GM19455 (cell line): ENCODE results near the gene SRSF1.
"Not testable (repeated sequence)": the region's sequence is repeated elsewhere in the genome, so short reads cannot be mapped to it uniquely, and the experiment has no call there.

Experiments
- ATAC-seq: cut with Tn5 transposase; IDR thresholded peaks from one replicate; pipeline ENCODE4 v1.9.1; 2021; ENCODE audit not compliant: unreplicated experiment

SRSF1 gene

DNA sequence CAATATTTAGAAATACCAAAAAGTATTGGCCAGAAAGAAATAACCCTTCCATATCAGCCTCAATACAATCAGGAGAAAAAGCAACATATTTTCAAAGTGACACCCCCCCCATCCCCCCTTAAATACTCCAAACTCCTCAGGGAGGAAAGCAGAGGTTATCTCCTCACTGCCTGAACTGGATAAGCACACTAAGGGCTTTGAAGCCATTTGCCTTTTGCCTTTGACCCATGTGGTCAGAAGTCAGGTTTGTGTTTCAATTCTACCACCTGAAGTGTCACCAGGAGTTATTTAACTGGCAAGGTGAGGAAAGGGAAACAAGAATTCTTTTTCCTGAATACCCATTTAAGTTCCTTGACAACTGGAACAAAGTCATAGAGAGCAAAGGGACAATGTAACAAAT lies 15.5 kb downstream of the SRSF1 start:
- no peak for ATAC-seq

DNA sequence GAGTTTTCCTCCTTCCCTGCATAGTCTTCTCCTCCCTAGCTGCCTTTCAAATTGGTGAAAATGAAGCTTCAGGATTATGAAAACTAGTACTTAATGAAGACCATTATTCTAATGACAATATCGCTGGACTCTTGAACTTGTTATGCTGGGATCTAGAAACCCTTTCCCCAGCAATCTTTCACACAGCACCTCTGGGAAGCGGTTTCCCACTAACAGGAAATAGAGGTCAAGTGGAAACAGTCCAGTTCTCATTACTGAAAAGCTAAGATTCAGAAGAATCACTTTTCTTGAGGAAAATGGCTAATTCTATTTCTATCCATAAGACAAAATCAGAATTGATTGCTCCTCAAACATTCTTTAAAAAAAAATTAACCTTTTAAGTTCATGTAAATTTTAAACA lies 17.0 kb downstream of the SRSF1 start:
- ATAC-seq = no peak

DNA sequence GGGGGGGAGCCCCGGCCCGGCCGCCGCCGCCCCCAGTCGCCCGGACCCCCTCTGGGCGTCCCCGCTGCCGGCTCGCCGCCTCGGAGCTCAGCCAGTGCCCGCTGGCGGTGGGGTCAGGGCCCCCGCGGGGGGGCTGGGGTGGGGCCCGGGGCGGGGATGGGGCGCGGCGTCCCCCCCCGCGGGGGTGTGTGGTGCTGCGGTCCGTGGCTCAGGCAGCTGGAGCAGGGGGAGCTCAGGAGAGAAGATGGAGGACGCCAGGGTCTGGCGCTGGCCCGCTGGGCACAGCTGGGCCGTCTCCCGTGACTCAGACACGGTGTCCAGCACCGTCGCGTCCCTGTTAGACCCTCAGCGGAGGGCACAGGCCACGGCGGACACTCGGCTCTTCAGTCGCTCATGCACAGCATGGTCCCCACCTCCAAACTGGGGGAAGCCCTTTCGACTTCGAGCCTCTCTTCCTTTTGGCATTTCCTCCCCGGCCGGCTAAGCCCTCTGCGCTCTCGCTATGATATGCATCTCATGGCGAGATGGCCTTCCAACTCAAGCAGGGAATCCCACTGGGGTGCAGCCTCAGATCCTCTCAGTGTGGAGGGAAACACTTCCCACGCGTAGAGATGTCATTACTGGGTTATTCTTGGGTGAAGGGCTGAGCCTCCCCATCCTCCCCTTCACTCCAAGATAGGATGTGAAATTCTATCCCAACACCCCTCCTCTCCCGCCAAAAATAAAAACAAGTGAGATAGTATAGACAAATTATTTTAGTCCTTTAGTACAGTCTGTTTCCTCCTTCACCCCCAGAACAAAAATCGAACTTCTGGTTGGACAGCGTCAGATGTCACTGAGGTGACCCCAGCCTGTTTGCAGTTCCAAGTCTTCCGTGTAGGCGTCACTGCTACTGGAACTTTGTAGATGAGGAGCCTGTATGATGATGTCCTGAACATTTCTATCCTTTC lies 18.5 kb downstream of the SRSF1 start:
- peak; percentile 77 for ATAC-seq

DNA sequence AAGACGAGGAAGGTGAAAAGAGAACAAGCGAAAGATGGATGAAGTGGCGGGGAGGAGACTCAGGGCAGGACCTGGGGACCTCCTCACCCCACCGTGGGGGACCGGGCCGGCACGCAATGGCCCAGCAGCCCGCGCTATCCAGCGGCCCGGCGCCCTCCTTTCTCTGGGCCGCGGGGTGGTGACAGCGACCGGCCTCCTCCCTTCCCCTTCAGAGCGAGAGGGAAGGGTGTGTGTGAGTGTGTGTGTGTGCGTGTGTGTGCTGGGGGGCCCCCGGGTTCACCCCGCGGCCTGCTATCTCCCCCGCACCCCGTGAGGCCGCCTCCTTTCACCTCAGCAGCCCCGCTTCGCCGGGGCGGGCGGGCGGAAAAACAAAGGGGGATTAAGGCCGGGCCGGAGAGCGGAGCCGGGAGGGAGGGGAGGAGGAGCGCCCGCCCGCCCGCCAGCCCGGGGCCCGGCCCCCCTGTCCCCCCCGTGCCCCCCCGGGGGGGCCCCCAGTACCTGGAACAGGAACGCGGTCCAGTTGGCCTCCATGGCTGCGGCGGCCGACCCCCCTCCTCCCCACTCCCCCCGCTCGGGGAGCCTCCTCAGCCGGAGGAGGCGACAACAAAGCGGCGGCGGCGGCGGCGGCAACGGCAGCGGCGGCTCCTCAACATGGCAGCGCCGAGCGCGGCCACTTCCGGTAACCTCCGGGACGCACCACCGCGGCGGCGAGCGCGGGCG lies 19.3 kb downstream of the SRSF1 start, which contains the start of gene VEZF1:
TSS of gene VEZF1 (minus strand) at position 674 of the 720 bp plus-strand sequence. CDS start at position 531, 143 bp downstream.
- ATAC-seq = peak; percentile 77

DNA sequence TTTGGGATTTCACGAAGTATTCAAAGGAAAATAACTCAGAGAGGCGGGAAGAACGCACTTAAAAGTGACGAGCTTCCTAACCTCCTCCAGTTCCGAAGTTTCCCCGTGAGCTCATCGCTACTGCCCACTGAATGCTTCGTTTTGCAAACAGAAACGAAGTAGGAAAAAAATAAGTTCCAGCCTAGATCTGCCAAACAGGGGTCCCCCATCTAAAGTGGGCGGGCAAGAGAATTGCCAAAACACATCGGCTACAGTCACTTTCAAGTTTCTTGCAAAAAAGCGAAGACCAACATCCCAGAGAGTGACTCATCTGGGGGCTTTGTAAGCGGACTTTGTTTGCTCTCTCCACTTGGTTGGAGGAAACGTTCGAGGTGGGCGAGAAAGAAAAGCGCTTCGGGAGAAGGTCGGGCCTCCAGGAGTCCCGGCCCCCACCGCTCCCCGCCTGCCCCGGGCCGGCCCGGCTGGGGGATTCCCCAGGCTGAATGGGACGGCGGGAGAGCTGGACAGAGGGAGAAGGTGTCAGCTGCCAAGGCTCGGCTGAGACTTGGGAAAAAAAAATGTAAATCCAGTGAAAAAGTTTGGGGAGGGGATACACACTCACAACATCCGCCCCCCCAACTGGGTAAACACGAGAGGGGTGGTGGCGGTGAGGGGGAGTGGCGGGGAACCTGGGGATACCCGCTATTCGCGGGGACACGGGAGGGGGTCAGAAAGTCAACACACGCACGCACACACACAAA lies 20.0 kb downstream of the SRSF1 start:
- ATAC-seq = peak; percentile 11

DNA sequence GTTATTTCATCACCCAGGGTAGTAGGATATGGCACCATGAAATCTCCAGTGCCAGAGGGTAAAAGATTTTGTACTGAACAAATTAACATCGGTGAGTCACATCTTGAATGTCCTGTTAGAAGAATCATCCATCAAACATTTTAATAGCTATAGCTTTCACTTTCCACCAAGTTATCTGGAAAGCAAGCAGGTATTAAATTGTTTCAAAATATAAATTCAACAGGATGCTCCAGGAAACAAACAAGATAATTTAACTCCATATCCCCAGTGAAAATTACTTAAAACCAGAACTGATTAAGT lies 21.4 kb downstream of the SRSF1 start:
- ATAC-seq = no peak

DNA sequence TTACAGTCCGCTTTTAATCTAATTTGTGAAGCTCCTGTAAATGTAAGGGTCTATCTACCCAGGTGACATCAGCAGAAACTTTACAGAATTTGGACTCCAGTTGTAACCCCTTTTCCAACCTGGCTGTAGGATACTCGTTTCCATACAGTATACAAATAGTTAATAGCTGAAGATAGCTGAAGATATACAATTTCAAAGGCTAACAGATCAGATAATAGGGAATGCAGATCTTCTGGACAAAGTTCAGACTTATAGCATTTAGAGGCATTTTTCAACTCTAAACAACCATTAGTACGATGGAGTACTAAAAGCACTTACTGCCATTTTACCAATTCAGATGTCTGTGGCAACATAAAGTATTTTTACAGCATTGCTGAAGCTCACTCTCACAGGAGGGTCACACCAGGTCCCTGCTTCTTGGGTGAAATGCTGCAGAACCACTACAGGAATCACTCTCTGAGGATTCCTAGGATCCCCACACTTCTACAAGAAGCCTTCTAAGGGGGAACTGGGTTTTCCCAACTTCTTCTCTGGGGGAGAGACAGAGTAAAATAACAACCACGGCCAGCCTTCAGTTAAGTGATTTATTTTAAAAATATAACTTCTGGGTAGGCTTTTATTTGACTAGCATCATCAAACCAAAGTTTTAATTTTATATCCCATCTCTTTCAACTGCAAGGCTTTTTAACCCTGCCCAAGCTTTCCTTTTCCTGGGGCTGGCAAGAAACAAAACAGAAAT lies 21.9 kb downstream of the SRSF1 start:
- ATAC-seq = no peak

DNA sequence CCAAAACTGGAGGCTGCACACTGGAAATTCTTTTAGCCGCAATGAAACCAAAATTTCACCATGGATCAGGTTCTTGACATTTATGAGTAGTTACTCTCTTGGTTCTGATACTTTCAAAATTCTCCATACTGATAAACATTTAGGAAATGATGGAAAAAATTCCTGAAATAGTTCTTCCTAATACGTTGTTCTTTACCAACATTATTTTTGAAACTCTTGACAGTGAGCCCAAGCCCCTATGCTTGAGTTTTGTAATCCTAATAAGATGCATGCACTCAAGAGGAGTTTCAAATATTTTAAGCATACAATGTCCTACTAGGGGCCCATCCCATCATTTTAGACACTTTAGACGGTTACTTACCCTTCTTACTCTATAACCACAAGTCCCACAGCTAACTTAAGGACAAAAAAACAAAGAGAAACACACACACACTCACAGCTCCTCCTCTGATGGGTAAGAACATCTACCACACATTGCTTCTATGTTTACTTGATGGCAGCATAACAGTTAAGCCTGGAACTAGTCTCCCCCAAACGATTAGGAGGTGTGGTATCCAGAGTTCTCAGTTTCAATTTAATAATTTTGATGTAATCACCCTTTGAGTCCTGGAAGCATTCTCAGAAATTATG lies 22.7 kb downstream of the SRSF1 start:
- ATAC-seq = no peak

DNA sequence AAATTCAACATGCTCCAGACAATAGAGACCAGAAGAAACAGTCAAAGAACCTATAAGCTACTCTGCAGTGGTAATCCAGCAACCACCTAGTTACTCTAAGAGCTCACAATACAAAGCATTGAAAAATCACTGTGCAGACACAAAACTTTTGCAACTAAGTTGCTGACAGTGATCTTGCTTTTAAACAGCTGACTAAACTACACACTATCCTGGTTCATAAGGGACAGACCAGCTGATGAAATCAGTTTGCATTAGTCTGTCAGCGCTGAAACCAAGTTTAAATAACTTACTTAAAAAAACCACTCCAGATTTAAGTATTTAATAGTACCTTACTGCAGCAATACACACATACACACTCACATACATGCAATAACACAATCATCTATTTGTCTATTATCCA lies 23.6 kb downstream of the SRSF1 start:
- ATAC-seq = no peak

DNA sequence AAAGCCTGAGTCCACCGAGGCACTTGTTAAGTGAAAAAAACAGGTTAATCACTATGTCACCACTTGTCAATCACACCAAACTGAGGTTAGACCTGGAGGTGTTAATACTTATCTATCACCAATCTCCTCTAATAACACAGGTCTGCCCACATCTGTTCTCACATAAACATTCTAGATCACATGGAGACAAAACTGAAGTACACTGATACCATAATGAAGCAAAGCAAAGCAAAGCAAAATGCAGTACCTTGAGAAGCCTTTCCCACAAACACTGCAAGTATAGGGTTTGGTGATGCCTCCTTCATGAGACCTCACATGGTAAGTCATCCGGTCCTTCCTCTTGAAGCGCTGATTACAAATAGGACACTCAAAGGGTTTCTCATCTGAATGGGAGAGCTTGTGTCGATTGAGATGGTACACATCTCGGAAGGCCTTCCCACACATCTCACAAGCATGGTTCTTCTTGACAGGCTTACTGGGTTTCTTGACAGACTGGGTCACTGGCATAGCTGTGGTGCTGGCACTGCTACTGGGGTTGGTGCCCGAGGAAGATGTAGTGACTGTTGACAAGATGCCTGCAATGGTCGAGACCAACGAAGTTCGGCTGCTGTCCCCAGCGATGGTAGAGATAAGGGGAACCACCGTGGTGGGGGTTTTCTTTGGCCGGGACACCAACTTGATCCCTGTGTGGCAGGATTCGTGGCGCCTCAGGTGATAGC lies 24.4 kb downstream of the SRSF1 start:
- ATAC-seq = no peak

DNA sequence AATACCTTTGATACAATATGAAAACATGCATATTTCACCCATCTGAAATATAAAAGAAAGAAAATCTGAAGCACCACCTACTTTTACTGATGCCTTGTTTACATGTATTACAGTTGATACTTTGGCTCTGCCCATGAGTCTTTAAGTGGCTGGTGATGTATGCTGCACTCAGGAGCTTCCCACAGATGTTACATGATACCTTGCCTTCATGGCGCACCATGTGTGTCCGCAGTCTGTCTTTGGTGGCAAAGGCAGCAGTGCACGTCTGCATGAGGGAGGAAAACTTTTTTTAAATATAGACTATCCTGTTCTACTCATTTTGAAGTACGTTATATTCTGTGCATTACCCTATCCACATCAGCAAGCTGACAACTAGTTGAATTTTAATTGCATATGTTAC lies 26.5 kb downstream of the SRSF1 start:
- ATAC-seq = no peak

DNA sequence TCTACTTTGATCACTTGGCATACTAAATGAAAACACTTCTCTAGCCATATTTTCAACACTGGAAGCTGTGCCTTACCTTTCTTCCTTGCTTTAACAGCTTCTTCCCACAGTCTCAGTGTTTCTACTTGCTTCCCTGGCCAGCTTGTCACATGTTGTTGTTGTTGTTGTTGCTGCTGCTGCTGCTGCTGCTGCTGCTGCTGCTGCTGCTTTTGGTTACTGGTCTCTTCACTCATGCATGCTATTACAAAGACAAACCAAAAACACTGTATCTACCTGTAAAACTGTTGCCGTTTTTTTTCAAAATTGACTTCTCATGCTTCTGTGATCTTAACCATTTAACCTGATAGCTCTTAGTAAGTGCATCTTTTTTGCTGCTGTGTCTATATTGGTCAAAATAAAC lies 28.0 kb downstream of the SRSF1 start:
- no peak for ATAC-seq

DNA sequence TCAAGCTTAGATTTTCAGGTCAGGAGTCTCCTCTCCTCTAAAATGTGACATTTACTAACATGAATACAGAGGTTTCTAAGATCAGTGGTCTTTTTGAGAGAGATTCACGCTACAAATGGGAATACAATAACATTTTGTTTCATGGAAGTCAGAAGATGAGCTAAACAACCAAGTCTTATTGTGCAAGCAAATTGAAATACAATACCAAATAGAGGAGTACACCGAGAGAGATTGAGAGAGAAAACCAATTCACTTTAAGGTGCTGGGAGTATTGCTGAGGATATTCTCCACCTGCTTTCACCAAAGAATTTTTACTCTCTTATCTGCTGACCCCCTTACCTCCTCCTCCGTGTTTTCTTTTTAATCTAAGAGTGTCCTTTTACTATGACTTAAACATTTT lies 30.5 kb downstream of the SRSF1 start:
- ATAC-seq = no peak

DNA sequence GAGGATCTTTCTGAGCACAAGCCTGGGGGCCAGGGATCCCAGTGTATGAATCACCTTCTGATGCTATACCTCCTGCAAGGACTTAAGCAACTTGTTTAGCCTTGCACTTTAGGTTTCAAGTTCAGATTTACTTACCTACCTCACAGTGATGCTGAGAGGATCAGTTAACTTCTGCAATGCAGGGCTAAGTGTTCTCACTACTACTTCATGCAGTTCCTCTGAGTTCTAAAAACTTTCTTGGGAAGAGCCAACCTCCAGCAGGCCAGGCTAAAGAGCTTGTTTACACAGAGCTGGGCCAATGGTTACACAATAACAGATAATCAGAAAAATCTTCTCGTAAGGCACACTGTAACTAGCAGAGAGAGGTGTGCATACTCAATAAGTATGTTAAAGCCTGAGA lies 32.0 kb downstream of the SRSF1 start:
- ATAC-seq = no peak

DNA sequence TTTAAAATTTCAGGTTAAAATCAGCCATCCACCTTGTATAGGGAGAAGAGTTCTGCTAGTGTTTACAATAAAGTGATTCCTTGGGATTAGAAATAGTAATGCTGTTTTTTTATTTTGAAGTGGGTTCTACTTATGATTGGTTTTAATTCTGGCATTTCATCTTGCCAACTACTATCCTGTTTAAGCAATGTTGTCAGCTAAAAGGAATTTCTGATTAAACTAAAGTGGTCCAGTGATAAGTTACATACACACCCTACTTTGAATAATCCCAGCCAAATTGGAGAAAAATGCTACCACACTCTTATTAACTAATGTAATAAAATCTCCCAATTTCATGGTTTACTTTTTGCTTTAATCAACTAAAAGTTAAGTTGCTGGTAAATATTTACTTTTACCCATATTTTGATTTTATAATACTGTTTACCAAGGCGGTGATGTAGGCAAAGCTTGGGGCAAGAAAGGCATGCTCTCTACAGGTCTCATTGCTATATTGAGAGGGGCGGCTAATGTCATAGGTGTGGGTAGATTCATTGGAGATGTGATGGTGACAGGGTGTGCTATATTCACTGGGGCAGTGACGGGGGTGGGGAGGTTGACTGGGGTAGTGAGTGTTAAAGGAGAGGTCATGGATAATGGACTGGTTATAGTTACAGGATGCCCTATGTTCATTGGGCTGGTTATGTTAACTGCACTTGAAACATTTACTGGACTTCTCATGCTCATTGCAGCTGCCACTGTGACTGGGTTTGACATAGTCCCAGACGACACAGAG lies 32.8 kb downstream of the SRSF1 start:
- ATAC-seq = not testable (repeated sequence)

DNA sequence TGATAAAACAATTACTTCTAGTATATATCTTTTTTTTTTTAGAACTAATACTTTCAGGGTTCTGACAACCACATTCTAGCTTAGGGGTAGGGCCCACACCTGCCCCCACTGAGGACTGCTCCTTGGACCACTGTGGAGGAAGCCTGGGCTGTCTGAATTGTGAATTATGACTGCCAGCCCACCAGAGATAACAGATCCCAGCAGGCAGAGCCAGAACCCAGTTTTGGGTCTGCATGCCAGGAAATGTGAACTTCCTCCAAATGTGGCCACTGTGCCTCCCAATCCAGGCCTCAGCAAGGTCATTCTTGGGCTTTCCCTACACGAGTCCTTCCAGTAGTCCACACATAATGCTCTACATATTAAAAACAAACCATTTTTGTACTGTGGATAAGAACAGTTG lies 34.9 kb downstream of the SRSF1 start:
- ATAC-seq = no peak

DNA sequence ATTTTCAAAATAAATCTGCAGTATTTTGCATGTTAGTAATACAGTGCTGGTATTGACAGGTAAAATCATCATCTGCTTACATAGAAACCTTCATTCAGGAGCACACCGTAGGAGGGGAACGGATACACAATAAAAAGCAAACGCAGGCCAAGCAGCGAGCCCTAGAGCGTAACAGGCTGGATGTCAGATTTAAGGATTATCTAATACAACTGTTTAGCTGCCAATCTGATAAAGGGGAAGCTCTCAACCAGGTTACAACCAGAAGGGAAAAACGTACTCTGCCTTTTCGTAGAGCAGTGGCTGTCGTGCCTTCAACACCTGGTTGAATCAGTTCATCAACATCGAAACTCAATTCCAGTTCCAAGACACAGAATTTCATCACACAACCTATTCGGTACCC lies 35.5 kb downstream of the SRSF1 start:
- no peak for ATAC-seq

DNA sequence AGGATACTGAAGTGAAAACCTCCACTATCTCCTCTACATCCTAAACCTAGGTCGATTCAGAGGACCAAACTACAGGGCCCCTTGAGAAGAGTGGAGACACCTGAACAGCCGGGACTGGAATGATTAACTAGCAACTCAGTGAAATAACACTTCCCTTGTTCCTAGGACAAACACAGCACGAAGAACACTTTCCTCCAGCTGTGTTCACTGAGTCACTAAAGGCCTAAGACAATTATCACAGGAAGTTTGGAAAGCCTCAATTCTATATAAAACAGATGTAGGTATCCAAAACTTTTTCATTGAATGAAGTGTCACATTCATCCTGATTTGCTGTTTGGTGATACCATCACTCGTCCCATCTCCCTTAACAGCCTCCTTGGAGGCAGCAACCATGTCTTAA lies 36.3 kb downstream of the SRSF1 start:
- ATAC-seq = no peak

DNA sequence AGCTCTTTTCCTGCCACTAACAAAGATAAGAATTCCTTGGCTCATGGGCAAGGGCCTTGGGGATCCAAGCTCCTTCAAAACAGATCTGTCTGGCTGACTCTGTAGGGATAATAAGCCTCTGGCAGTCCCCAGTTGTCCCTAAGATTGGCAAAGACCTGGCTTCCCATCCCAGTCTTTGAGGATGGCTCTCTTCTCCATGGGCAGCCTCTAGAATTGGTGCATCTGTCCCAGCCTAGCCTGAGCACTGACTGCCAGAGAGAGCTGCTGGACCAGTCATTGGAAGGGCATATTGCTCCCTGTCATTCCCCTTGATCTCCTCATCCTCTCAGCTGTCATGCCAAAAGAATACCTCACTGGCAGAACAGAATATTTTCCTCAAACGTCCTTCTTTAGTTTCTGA lies 38.6 kb downstream of the SRSF1 start:
- no peak for ATAC-seq
